Measurements from ENCODE around the gene PPAN. TPM values are rescaled to one million over a fixed set of nuclear protein-coding genes. Genes with fewer than 3 reads are reported as not detected.

PPAN gene
- polyA plus RNA-seq, 3 donors: 7.2 to 26.2 (median 7.6) TPM

- Mint-ChIP-seq H3K36me3 (peaks cover 88 to 99% of the 10 kb centered on the region in 2 donors), H3K9me3 (peaks cover 0 to 2% (median 0%) of the 10 kb centered on the region in 7 donors), H3K4me3 (no peak overlapping the region), H3K27ac (peak overlapping the region in 3 of 7 donors; percentile 25 to 34 (median 31)), H3K27me3 (ENCODE audit: low read depth in 3 of 3) (peaks cover 0 to 2% (median 0%) of the 10 kb centered on the region in 3 donors), H3K4me1 (no peaks in the 10 kb centered on the region)
- TF ChIP-seq, protein P1, sequence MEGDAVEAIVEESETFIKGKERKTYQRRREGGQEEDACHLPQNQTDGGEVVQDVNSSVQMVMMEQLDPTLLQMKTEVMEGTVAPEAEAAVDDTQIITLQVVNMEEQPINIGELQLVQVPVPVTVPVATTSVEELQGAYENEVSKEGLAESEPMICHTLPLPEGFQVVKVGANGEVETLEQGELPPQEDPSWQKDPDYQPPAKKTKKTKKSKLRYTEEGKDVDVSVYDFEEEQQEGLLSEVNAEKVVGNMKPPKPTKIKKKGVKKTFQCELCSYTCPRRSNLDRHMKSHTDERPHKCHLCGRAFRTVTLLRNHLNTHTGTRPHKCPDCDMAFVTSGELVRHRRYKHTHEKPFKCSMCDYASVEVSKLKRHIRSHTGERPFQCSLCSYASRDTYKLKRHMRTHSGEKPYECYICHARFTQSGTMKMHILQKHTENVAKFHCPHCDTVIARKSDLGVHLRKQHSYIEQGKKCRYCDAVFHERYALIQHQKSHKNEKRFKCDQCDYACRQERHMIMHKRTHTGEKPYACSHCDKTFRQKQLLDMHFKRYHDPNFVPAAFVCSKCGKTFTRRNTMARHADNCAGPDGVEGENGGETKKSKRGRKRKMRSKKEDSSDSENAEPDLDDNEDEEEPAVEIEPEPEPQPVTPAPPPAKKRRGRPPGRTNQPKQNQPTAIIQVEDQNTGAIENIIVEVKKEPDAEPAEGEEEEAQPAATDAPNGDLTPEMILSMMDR (IDR thresholded peaks at IDR 0.05): no peak
- Histone ChIP-seq H4K20me1 (ENCODE audit: insufficient read depth, low read length) (no peaks in the 10 kb centered on the region), H2AFZ (ENCODE audit: insufficient read depth, low read depth, low read length, poor library complexity, severe bottlenecking) (no peak overlapping the region), H3K9ac (ENCODE audit: insufficient read depth, low read length, poor library complexity, severe bottlenecking) (no peak overlapping the region), H3K9me3 (replicated peaks in 1 of 2; ENCODE audit: control insufficient read depth in 1 of 2, insufficient read depth in 1 of 2, low read length in 2 of 2) (no peaks in the 10 kb centered on the region), H3K79me2 (ENCODE audit: insufficient read depth, low read length) (no peaks in the 10 kb centered on the region), H3K4me2 (replicated peaks; ENCODE audit: extremely low read depth, low read length, poor library complexity, severe bottlenecking) (no peak overlapping the region), H3K27ac (ENCODE audit: low read depth in 1 of 2, low read length in 2 of 2) (no peak overlapping the region), H3K4me1 (ENCODE audit: control insufficient read depth in 1 of 2, insufficient read depth in 2 of 2, low read length in 2 of 2) (no peaks in the 10 kb centered on the region), H3K36me3 (replicated peaks in 1 of 2; ENCODE audit: control insufficient read depth in 1 of 2, insufficient read depth in 2 of 2, low read length in 2 of 2) (peaks cover 92 to 99% of the 10 kb centered on the region in 2 donors), H3K4me3 (replicated peaks in 1 of 3; ENCODE audit: low read depth in 2 of 3, low read length in 3 of 3) (no peak overlapping the region), H3K27me3 (ENCODE audit: control insufficient read depth in 2 of 2, insufficient read depth in 2 of 2, low read length in 2 of 2) (no peaks in the 10 kb centered on the region)
- WGBS (ENCODE audit: insufficient coverage): 100% methylated on average over 1 of the region's 4 CpGs
- intact Hi-C loops (cut with micrococcal nuclease): no loop called here
- DNase-seq: no peak
These were observed 49.7 kb downstream of the PPAN start for GRCh38 chr19:10155839-10156238.

GRCh38 chr19:10158071-10158470 lies 51.9 kb downstream of the PPAN start:
- intact Hi-C loops (cut with micrococcal nuclease): no loop called here
- Histone ChIP-seq H3K4me1 (ENCODE audit: control insufficient read depth in 1 of 2, insufficient read depth in 2 of 2, low read length in 2 of 2) (no peaks in the 10 kb centered on the region), H3K79me2 (ENCODE audit: insufficient read depth, low read length) (no peaks in the 10 kb centered on the region), H3K9ac (ENCODE audit: insufficient read depth, low read length, poor library complexity, severe bottlenecking) (no peak overlapping the region), H3K4me2 (replicated peaks; ENCODE audit: extremely low read depth, low read length, poor library complexity, severe bottlenecking) (no peak overlapping the region), H3K4me3 (replicated peaks in 1 of 3; ENCODE audit: low read depth in 2 of 3, low read length in 3 of 3) (no peak overlapping the region), H3K27me3 (ENCODE audit: control insufficient read depth in 2 of 2, insufficient read depth in 2 of 2, low read length in 2 of 2) (no peaks in the 10 kb centered on the region), H3K36me3 (replicated peaks in 1 of 2; ENCODE audit: control insufficient read depth in 1 of 2, insufficient read depth in 2 of 2, low read length in 2 of 2) (peaks cover 89 to 99% of the 10 kb centered on the region in 2 donors), H2AFZ (ENCODE audit: insufficient read depth, low read depth, low read length, poor library complexity, severe bottlenecking) (no peak overlapping the region), H3K9me3 (replicated peaks in 1 of 2; ENCODE audit: control insufficient read depth in 1 of 2, insufficient read depth in 1 of 2, low read length in 2 of 2) (no peaks in the 10 kb centered on the region), H3K27ac (ENCODE audit: low read depth in 1 of 2, low read length in 2 of 2) (peak overlapping the region in 1 of 2 donors; percentile 14), H4K20me1 (ENCODE audit: insufficient read depth, low read length) (no peaks in the 10 kb centered on the region)
- 100% methylated on average over 1 of the region's 8 CpGs for WGBS (ENCODE audit: insufficient coverage)
- peaks cover 0 to 2% (median 0%) of the 10 kb centered on the region in 7 donors for H3K9me3 Mint-ChIP-seq
- H3K36me3 Mint-ChIP-seq: peaks cover 86 to 98% of the 10 kb centered on the region in 2 donors
- H3K4me3 Mint-ChIP-seq: no peak overlapping the region
- TF ChIP-seq, protein P1 (IDR thresholded peaks at IDR 0.05): no peak
- no peak for DNase-seq
- no peaks in the 10 kb centered on the region for H3K4me1 Mint-ChIP-seq
- peak overlapping the region in 5 of 7 donors; percentile 36 to 75 (median 58) for H3K27ac Mint-ChIP-seq
- H3K27me3 Mint-ChIP-seq (ENCODE audit: low read depth in 3 of 3): peaks cover 0 to 2% (median 0%) of the 10 kb centered on the region in 3 donors
